Measurements from ENCODE around the gene C17orf113.

The C17orf113 gene

GRCh38 chr17:42050393-42051012 lies at the start of gene C17orf113:
Gene C17orf113, minus strand, starts transcription at chr17:42050601. Its CDS starts 7,225 bp downstream, at chr17:42043376.
- peak; percentile 53 for TF ChIP-seq CTCF (IDR thresholded peaks at IDR 0.05)

GRCh38 chr17:42098730-42099399 lies 48.5 kb upstream of the C17orf113 start:
- no peak for TF ChIP-seq CTCF (IDR thresholded peaks at IDR 0.05)

- TF ChIP-seq CTCF (IDR thresholded peaks at IDR 0.05), result no peak
Measured at GRCh38 chr17:42097691-42098631, 47.6 kb upstream of the C17orf113 start, which contains the start of gene ZNF385C. Gene ZNF385C, minus strand, starts transcription at chr17:42098473. Its CDS starts 35,417 bp downstream, at chr17:42063056.

GRCh38 chr17:42096360-42097111 lies 46.1 kb upstream of the C17orf113 start:
- TF ChIP-seq CTCF (IDR thresholded peaks at IDR 0.05), result no peak

GRCh38 chr17:42094375-42095069 lies 44.1 kb upstream of the C17orf113 start:
- no peak for TF ChIP-seq CTCF (IDR thresholded peaks at IDR 0.05)

GRCh38 chr17:42092939-42093338 lies 42.5 kb upstream of the C17orf113 start:
- no peak for TF ChIP-seq CTCF (IDR thresholded peaks at IDR 0.05)
